Stimulated activated CD4-positive, alpha-beta T cell treated with anti-CD3 and anti-CD28 coated beads, Interleukin-15, amount 100 ng/mL, for 1 hour (primary cell): ENCODE results near the gene TBC1D3B.
A peak's percentile ranks its signal among the peaks of the same experiment; 100 is the strongest.
"Not testable (repeated sequence)": the region's sequence is repeated elsewhere in the genome, so short reads cannot be mapped to it uniquely, and the experiment has no call there.

Experiments
- DNase-seq, 2 donors: peaks; one replicate each; pipeline ENCODE4 v3.0.0-alpha.2; 2020; ENCODE audit warnings: low read depth in 1 of 2, low spot score in 1 of 2

The TBC1D3B gene

GRCh38 chr17:36182176-36183000 is 6.0 kb upstream of the TBC1D3B start:
- DNase-seq = no peak

GRCh38 chr17:36181446-36182175 is 5.2 kb upstream of the TBC1D3B start:
- DNase-seq = not testable (repeated sequence)

- not testable (repeated sequence) for DNase-seq
Observed at GRCh38 chr17:36168836-36169235, 7.6 kb downstream of the TBC1D3B start.

GRCh38 chr17:36153895-36154610 is 22.4 kb downstream of the TBC1D3B start:
- no peak for DNase-seq

- DNase-seq = no peak
Observed at GRCh38 chr17:36152639-36153120, 23.8 kb downstream of the TBC1D3B start.

GRCh38 chr17:36151891-36152638 is 24.4 kb downstream of the TBC1D3B start:
- no peak for DNase-seq

- DNase-seq = no peak
Observed at GRCh38 chr17:36149296-36149820, 27.1 kb downstream of the TBC1D3B start.

- DNase-seq = peak; percentile 32 to 36
Observed at GRCh38 chr17:36148559-36149295, 27.7 kb downstream of the TBC1D3B start.

- DNase-seq = no peak
Observed at GRCh38 chr17:36147601-36148000, 28.8 kb downstream of the TBC1D3B start.

GRCh38 chr17:36144981-36145729 is 31.3 kb downstream of the TBC1D3B start:
- no peak for DNase-seq

GRCh38 chr17:36144014-36144413 is 32.4 kb downstream of the TBC1D3B start:
- DNase-seq = no peak

GRCh38 chr17:36142806-36143205 is 33.6 kb downstream of the TBC1D3B start:
- no peak for DNase-seq

GRCh38 chr17:36142235-36142634 is 34.2 kb downstream of the TBC1D3B start:
- no peak for DNase-seq

- no peak for DNase-seq
Observed at GRCh38 chr17:36136439-36136838, 40.0 kb downstream of the TBC1D3B start.

GRCh38 chr17:36136036-36136435 is 40.4 kb downstream of the TBC1D3B start:
- DNase-seq = no peak

GRCh38 chr17:36135465-36135864 is 41.0 kb downstream of the TBC1D3B start:
- DNase-seq = no peak

GRCh38 chr17:36133602-36134236 is 42.7 kb downstream of the TBC1D3B start:
- no peak for DNase-seq

GRCh38 chr17:36132421-36132831 is 44.0 kb downstream of the TBC1D3B start:
- no peak for DNase-seq

GRCh38 chr17:36131931-36132330 is 44.5 kb downstream of the TBC1D3B start:
- no peak for DNase-seq
